RKO (cell line): Measurements from ENCODE around the gene SCAMP2.
A peak's percentile ranks its signal among the peaks of the same experiment; 100 is the strongest.
"Not testable (repeated sequence)": the region's sequence is repeated elsewhere in the genome, so short reads cannot be mapped to it uniquely, and the experiment has no call there.

Source experiments
- DNase-seq: peaks from one replicate; pipeline ENCODE4 v3.0.0-alpha.2; 2016; ENCODE audit warnings: low spot score

Gene SCAMP2

GRCh38 chr15:74889883-74890664, 16.9 kb upstream of the SCAMP2 start, which contains the start of gene MPI:
Gene MPI (plus strand): TSS chr15:74890042. CDS start chr15:74890074, 32 bp downstream.
- DNase-seq: peak; percentile 89

- peak; percentile 58 for DNase-seq
Measured at GRCh38 chr15:74889390-74889882, 16.3 kb upstream of the SCAMP2 start.

- no peak for DNase-seq
Measured at GRCh38 chr15:74888716-74889115, 15.6 kb upstream of the SCAMP2 start.

- DNase-seq: not testable (repeated sequence)
Measured at GRCh38 chr15:74887537-74888193, 14.5 kb upstream of the SCAMP2 start.

GRCh38 chr15:74885461-74885860, 12.3 kb upstream of the SCAMP2 start:
- DNase-seq: no peak

GRCh38 chr15:74884428-74885223, 11.5 kb upstream of the SCAMP2 start:
- no peak for DNase-seq

GRCh38 chr15:74882528-74882927, 9.4 kb upstream of the SCAMP2 start:
- no peak for DNase-seq

- no peak for DNase-seq
Measured at GRCh38 chr15:74878273-74878672, 5.1 kb upstream of the SCAMP2 start.

GRCh38 chr15:74873756-74874424, 725 bp upstream of the SCAMP2 start:
- DNase-seq: no peak

- no peak for DNase-seq
Measured at GRCh38 chr15:74872702-74873035, 496 bp downstream of the SCAMP2 start.

- DNase-seq: no peak
Measured at GRCh38 chr15:74870436-74871215, 2.5 kb downstream of the SCAMP2 start.

GRCh38 chr15:74869726-74870407, 3.3 kb downstream of the SCAMP2 start:
- DNase-seq: no peak

- DNase-seq: no peak
Measured at GRCh38 chr15:74869372-74869725, 3.8 kb downstream of the SCAMP2 start.

GRCh38 chr15:74868059-74868458, 5.1 kb downstream of the SCAMP2 start:
- no peak for DNase-seq

- DNase-seq: no peak
Measured at GRCh38 chr15:74867466-74868038, 5.6 kb downstream of the SCAMP2 start.

- DNase-seq: peak; percentile 50
Measured at GRCh38 chr15:74866090-74866489, 7.1 kb downstream of the SCAMP2 start.

GRCh38 chr15:74865316-74865715, 7.8 kb downstream of the SCAMP2 start:
- DNase-seq: no peak

- DNase-seq: no peak
Measured at GRCh38 chr15:74864296-74864695, 8.9 kb downstream of the SCAMP2 start.

- peak; percentile 41 for DNase-seq
Measured at GRCh38 chr15:74863239-74864056, 9.7 kb downstream of the SCAMP2 start.

GRCh38 chr15:74858369-74858740, 14.8 kb downstream of the SCAMP2 start:
- no peak for DNase-seq
